Measurements from ENCODE around the gene AOC2.
"Not testable (repeated sequence)": the region's sequence is repeated elsewhere in the genome, so short reads cannot be mapped to it uniquely, and the experiment has no call there.

AOC2 gene

DNA sequence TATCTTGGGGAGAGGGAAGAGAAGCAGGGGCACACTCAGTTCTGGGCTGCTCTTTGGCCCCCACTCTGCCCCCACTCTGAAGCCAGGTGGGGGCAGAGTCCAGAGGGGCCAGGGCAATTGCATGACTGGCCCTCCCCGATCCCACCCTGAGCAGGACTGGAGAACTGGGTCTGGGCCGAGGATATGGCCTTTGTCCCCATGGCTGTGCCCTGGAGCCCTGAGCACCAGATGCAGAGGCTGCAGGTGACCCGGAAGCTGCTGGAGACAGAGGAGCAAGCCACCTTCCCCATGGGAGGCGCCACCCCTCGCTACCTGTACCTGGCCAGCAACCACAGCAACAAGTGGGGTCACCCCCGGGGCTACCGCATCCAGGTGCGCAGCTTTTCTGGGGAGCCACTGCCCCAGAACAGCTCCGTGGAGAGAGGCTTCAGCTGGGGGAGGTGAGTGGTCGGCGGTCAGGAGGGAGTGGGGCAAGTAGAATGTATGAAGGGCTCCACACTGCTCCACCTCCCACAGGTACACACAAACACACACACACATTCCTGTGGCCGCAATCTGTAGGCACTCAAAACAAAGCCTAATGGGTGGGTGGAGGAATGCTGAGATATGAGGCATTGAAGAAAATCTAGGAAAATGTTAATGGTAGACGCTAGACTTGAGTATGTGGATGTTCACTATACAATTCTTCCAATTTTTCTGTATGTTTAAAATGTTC lies 28.0 kb downstream of the AOC2 start:
- H3K4me3 ChIP-seq (ENCODE audit: low read depth, low read length), result no peak overlapping the region
- DNase-seq (ENCODE audit: low read depth), result no peak
- TF ChIP-seq, protein P1, sequence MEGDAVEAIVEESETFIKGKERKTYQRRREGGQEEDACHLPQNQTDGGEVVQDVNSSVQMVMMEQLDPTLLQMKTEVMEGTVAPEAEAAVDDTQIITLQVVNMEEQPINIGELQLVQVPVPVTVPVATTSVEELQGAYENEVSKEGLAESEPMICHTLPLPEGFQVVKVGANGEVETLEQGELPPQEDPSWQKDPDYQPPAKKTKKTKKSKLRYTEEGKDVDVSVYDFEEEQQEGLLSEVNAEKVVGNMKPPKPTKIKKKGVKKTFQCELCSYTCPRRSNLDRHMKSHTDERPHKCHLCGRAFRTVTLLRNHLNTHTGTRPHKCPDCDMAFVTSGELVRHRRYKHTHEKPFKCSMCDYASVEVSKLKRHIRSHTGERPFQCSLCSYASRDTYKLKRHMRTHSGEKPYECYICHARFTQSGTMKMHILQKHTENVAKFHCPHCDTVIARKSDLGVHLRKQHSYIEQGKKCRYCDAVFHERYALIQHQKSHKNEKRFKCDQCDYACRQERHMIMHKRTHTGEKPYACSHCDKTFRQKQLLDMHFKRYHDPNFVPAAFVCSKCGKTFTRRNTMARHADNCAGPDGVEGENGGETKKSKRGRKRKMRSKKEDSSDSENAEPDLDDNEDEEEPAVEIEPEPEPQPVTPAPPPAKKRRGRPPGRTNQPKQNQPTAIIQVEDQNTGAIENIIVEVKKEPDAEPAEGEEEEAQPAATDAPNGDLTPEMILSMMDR (IDR thresholded peaks at IDR 0.05; ENCODE audit: low read depth, low read length, missing control alignments), result no peak

DNA sequence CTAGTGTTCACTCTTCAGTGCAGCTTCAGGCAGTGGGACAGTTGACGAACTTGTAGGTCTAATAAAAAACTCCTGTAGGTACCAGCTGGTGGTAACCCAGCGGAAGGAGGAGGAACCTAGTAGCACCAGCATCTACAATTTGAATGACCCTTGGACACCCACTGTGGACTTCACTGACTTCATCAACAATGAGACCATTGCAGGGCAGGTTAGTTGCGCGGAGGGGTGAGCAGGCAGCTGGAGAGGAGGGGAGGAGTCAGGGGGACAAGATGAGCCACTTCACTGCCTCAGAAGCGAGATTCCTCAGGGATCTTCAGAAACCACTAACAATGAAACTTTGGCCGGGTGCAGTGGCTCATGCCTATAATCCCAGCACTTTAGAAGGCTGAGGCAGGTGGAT lies 28.9 kb downstream of the AOC2 start:
- DNase-seq (ENCODE audit: low read depth), result no peak
- TF ChIP-seq, protein P1 (IDR thresholded peaks at IDR 0.05; ENCODE audit: low read depth, low read length, missing control alignments), result no peak
- H3K4me3 ChIP-seq (ENCODE audit: low read depth, low read length), result no peak overlapping the region

DNA sequence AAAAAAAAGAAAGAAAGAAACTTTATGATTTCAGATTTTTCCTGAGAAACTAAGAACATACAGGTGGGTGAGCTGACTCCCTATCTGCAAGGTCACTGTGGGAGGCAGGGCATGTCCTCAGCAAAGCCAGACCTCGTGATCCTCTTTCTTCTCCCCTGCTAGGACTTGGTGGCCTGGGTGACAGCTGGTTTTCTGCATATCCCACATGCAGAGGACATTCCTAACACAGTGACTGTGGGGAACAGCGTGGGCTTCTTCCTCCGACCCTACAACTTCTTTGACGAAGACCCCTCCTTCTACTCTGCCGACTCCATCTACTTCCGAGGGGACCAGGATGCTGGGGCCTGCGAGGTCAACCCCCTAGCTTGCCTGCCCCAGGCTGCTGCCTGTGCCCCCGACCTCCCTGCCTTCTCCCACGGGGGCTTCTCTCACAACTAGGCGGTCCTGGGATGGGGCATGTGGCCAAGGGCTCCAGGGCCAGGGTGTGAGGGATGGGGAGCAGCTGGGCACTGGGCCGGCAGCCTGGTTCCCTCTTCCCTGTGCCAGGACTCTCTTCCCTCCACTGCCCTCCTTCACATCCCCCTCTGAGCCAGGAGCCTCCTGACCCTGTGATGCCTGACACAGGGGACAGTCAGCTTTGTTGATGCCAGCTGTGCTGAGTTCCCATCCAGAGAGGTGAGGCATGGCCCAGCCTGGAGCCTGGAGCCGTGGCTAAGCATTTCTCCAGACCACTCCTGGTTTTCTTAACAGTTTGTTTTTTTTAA lies 29.7 kb downstream of the AOC2 start:
- not testable (repeated sequence) for H3K4me3 ChIP-seq (ENCODE audit: low read depth, low read length); DNase-seq (ENCODE audit: low read depth)

DNA sequence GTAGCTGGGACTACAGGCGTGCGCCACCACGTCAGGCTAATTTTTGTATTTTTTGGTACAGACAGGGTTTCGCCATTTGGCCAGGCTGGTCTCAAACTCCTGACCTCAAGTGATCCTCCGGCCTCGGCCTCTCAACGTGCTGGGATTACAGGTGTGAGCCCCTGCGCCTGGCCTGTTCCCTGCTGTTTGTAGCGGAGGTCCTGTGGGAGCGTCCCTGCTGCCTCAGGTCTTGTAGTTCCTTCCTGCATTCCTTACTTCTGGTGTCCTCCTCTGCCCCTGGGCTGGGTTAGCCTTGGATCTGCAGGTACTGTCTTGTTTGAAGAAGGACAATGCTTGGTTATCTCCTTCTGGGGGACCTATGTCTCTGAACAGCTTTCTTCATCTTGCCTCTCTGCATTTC lies 32.7 kb downstream of the AOC2 start:
- TF ChIP-seq, protein P1 (IDR thresholded peaks at IDR 0.05; ENCODE audit: low read depth, low read length, missing control alignments), result no peak
- DNase-seq (ENCODE audit: low read depth), result no peak
- H3K4me3 ChIP-seq (ENCODE audit: low read depth, low read length), result no peak overlapping the region

DNA sequence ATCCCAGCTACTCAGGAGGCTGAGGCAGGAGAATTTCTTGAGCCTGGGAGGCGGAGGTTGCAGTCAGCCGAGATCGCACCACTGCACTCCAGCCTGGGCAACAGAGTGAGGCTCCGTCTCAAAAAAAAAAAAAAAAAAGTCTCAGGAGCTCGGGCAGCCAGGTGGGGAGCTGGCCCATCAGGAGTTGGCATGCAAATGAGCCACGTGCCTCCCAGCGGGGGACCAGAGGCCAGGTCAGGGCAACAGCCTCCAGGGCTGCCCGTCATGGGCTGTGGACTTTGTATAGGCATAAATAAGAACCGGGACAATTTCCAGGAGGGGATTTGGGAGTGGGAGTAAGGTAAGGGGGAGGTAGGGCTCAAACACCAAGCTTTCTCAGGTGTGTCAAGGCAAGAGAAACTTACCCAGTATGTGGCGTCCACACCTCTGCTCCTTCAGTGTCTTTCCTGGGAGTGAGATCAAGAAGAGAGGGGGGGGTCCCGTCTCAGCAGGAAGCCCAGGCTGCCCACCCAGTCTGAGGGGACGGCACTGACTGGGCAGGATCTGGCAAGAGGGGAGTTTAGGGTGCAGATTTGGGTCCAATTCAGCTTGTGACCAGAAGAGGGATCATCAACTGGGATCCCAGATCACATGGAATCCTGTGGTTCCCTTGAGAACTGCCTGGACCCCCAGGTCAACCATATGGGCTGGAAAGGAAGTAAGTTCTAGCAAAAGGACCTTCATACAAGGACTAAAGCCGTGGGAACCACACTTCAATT lies 33.9 kb downstream of the AOC2 start:
- TF ChIP-seq, protein P1 (IDR thresholded peaks at IDR 0.05; ENCODE audit: low read depth, low read length, missing control alignments), result no peak
- no peak overlapping the region for H3K4me3 ChIP-seq (ENCODE audit: low read depth, low read length)
- DNase-seq (ENCODE audit: low read depth), result no peak

DNA sequence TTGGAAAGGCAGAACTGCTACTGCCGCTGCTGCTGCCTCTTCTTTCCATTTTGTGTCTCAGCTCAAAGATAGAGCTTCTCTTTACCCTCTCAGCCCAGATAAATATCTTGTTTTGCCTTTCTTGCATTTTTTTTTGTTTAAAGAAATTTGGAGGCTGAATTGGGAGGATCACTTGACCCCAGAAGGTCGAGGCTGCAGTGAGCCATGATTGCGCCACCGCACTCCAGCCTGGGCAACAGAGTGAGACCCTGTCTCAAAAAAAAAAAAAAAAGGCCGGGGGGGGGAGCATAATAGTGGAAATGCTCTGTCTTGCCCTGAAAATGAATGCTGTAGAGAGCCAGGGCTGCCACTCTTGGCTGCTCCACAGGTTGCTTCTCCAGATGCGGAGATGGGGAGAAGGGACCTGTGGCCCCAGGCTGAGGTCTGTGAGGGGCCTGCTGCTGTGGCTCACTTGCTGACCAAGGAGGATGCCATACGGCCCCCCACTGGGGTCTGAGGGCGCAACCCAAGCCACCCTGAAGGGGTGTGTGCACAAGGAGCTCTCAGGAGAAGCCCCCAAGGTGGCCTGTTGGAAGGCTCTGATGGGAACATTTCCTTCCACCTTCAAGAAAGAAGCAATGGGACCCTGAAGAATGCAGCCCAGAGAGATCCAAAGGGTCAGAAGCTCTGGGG lies 34.7 kb downstream of the AOC2 start:
- TF ChIP-seq, protein P1 (IDR thresholded peaks at IDR 0.05; ENCODE audit: low read depth, low read length, missing control alignments), result no peak
- no peak for DNase-seq (ENCODE audit: low read depth)
- H3K4me3 ChIP-seq (ENCODE audit: low read depth, low read length), result no peak overlapping the region

DNA sequence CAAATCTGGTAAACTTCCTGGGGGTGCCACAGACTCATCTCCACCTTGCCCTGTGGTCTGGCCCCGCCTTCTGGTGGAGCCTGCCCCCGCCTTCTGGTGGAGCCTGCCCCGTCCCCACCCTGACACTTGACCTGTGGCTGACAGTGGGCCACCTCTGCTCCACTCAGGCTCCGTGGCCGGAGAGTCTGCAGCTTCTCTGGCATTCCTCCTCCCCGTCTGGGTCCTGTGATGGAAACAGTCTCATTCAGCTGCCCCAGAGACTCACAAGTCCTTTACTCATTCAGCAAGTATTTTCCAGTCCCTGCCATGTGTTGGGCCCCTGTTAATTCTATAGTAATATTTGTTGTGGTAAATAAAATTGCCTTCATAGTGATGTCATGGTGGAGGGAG lies 35.2 kb downstream of the AOC2 start:
- TF ChIP-seq, protein P1 (IDR thresholded peaks at IDR 0.05; ENCODE audit: low read depth, low read length, missing control alignments), result no peak
- no peak overlapping the region for H3K4me3 ChIP-seq (ENCODE audit: low read depth, low read length)
- DNase-seq (ENCODE audit: low read depth), result no peak

All from GM12864 (cell line).